Measurements from ENCODE around the gene PCNX1. TPM values are rescaled to one million over a fixed set of nuclear protein-coding genes. Genes with fewer than 3 reads are reported as not detected.
A peak's percentile ranks its signal among the peaks of the same experiment; 100 is the strongest.
"Not testable (repeated sequence)": the region's sequence is repeated elsewhere in the genome, so short reads cannot be mapped to it uniquely, and the experiment has no call there.

PCNX1 gene
- total RNA-seq, 1 donor, result 47.4 TPM

GRCh38 chr14:71122866-71123565 is 215.8 kb downstream of the PCNX1 start:
- no peak for TF ChIP-seq CTCF (IDR thresholded peaks at IDR 0.05; ENCODE audit: insufficient read depth, low read length)
- DNase-seq (ENCODE audit: low read depth), result no peak
- no peak overlapping the region for H3K4me3 ChIP-seq (ENCODE audit: low read depth, low read length)

- no peak overlapping the region for H3K4me3 ChIP-seq (ENCODE audit: low read depth, low read length)
- no peak for DNase-seq (ENCODE audit: low read depth)
- TF ChIP-seq CTCF (IDR thresholded peaks at IDR 0.05; ENCODE audit: insufficient read depth, low read length), result no peak
Measured at GRCh38 chr14:71123579-71124135, 216.4 kb downstream of the PCNX1 start.

- not testable (repeated sequence) for H3K4me3 ChIP-seq (ENCODE audit: low read depth, low read length)
Measured at GRCh38 chr14:71129716-71130490, 222.6 kb downstream of the PCNX1 start.

GRCh38 chr14:71130491-71131179 is 223.4 kb downstream of the PCNX1 start:
- DNase-seq (ENCODE audit: low read depth), result peak; percentile 88
- TF ChIP-seq CTCF (IDR thresholded peaks at IDR 0.05; ENCODE audit: insufficient read depth, low read length), result no peak
- H3K4me3 ChIP-seq (ENCODE audit: low read depth, low read length), result peak overlapping the region; percentile 55

More at GRCh38 chr14:71129716-71130490, 222.6 kb downstream of the PCNX1 start:
- DNase-seq (ENCODE audit: low read depth), result not testable (repeated sequence)

GRCh38 chr14:71133296-71133695 is 226.0 kb downstream of the PCNX1 start:
- no peak overlapping the region for H3K4me3 ChIP-seq (ENCODE audit: low read depth, low read length)
- no peak for TF ChIP-seq CTCF (IDR thresholded peaks at IDR 0.05; ENCODE audit: insufficient read depth, low read length)
- no peak for DNase-seq (ENCODE audit: low read depth)

GRCh38 chr14:71135496-71135895 is 228.2 kb downstream of the PCNX1 start:
- TF ChIP-seq CTCF (IDR thresholded peaks at IDR 0.05; ENCODE audit: insufficient read depth, low read length), result no peak
- DNase-seq (ENCODE audit: low read depth), result no peak
- no peak overlapping the region for H3K4me3 ChIP-seq (ENCODE audit: low read depth, low read length)

- no peak overlapping the region for H3K4me3 ChIP-seq (ENCODE audit: low read depth, low read length)
- DNase-seq (ENCODE audit: low read depth), result no peak
- TF ChIP-seq CTCF (IDR thresholded peaks at IDR 0.05; ENCODE audit: insufficient read depth, low read length), result no peak
Measured at GRCh38 chr14:71135911-71136310, 228.7 kb downstream of the PCNX1 start.

Measured in fibroblast of the aortic adventitia (primary cell).